Nephron (organoid): ENCODE measurements around the gene FAM50A.
A peak's percentile ranks its signal among the peaks of the same experiment; 100 is the strongest.

Experiments used
- H3K27ac Mint-ChIP-seq, 3 experiments: 2 replicates each; pipeline ENCODE4 v1.8.0; 2020; ENCODE audit warnings: mixed read lengths in 3 of 3, mild to moderate bottlenecking in 2 of 3, moderate library complexity in 1 of 3
- H3K27me3 Mint-ChIP-seq: 2 replicates; pipeline ENCODE4 v1.8.0; 2021; ENCODE audit warnings: low read depth, mild to moderate bottlenecking, moderate library complexity, mixed read lengths
- H3K36me3 Mint-ChIP-seq: 2 replicates; pipeline ENCODE4 v1.8.0; 2020; ENCODE audit warnings: low read depth, mixed read lengths
- H3K4me1 Mint-ChIP-seq: 2 replicates; pipeline ENCODE4 v1.8.0; 2020; ENCODE audit warnings: mixed read lengths
- H3K4me3 Mint-ChIP-seq, 3 experiments: 2 replicates each; pipeline ENCODE4 v1.8.0; 2020; ENCODE audit warnings: mild to moderate bottlenecking in 3 of 3, mixed read lengths in 3 of 3, moderate library complexity in 2 of 3
- H3K9me3 Mint-ChIP-seq: 2 replicates; pipeline ENCODE4 v1.8.0; 2020; ENCODE audit warnings: mixed read lengths
- TF ChIP-seq, protein P1 (sequence below), 3 experiments: fragments of 200-600 bp; sonication (generic); IDR thresholded peaks; one replicate each; pipeline ENCODE4 v1.5.0; 2021; ENCODE audit warnings: antibody characterized with exemption in 3 of 3; ENCODE audit not compliant: unreplicated experiment in 3 of 3

Gene FAM50A

DNA sequence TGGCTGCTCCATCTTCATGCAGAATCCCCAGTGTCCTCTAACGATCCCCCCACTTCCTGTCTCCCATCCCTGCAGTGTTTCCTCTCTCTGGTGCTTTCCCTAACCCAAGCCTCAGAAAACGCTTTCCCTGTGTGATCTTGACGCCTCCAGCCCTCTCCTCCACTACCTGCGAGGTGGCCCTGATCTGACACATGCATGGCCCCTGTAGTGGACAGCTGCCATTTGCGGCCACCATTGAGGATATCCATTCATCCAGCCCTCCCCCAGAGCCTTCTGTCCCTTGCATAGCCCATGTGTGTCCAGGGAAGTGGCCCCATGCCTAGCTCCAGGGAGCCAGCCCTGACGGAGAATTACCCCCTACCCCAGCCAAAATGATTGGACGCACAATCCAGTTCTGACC lies 39.4 kb downstream of the FAM50A start:
- H3K27me3 Mint-ChIP-seq, result peaks cover 3% of the 10 kb centered on the region
- peaks cover 5% of the 10 kb centered on the region for H3K4me1 Mint-ChIP-seq
- peaks cover 15% of the 10 kb centered on the region for H3K9me3 Mint-ChIP-seq
- H3K36me3 Mint-ChIP-seq, result peaks cover 21% of the 10 kb centered on the region
- H3K4me3 Mint-ChIP-seq, result peak overlapping the region; percentile 9 to 14 (median 9)
- H3K27ac Mint-ChIP-seq, result peak overlapping the region in 1 of 3 experiments; percentile 35
- TF ChIP-seq, protein P1, sequence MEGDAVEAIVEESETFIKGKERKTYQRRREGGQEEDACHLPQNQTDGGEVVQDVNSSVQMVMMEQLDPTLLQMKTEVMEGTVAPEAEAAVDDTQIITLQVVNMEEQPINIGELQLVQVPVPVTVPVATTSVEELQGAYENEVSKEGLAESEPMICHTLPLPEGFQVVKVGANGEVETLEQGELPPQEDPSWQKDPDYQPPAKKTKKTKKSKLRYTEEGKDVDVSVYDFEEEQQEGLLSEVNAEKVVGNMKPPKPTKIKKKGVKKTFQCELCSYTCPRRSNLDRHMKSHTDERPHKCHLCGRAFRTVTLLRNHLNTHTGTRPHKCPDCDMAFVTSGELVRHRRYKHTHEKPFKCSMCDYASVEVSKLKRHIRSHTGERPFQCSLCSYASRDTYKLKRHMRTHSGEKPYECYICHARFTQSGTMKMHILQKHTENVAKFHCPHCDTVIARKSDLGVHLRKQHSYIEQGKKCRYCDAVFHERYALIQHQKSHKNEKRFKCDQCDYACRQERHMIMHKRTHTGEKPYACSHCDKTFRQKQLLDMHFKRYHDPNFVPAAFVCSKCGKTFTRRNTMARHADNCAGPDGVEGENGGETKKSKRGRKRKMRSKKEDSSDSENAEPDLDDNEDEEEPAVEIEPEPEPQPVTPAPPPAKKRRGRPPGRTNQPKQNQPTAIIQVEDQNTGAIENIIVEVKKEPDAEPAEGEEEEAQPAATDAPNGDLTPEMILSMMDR (IDR thresholded peaks at IDR 0.05; ENCODE audit: unreplicated experiment in 3 of 3), result no peak

DNA sequence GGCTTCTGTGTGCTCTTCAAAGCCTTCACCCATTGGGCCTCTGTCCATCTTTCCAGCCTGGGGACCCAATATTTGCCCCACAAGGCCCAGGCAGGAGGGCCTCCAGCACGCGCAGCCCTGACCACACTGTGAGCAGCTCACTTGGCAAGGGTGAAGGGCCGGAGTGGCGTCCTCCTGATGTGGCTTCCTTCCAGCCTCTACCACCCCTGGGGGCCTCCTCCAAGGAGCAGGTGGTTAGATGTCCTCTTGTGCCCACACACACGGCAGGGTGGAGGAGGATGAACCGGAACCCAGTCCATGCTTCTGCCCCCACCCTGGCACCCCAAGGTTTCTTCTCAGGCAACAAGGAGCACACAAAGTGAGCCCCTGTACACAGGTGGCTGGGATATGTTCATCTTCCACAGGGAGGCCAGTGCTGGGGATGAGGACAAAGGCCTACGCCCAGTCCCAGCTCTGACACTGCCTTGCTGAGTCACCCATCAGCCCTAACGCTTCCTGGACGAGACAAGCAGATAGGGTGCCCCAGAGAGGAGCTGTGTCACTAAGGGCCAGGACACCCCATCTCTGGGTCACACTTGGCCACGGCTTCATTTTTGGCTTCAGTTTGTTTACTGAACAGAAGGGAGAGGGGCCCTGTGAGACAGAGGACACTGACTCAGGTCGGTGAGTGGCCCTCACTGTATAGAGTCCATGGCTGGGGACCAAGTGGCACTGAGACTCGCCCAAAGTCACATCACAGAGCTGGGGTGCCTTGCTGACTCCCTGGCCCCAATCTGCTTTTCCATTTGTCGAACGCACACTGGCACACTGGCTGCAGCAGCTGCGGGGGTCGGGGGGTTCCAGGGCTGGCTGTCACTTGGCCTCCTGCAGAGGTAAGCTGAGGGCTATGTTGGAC lies 40.6 kb downstream of the FAM50A start:
- Mint-ChIP-seq H3K36me3 (peaks cover 21% of the 10 kb centered on the region), H3K4me3 (peak overlapping the region; percentile 17 to 35 (median 28)), H3K4me1 (peaks cover 7% of the 10 kb centered on the region), H3K9me3 (peaks cover 17% of the 10 kb centered on the region), H3K27me3 (peaks cover 3% of the 10 kb centered on the region), H3K27ac (no peak overlapping the region)
- TF ChIP-seq, protein P1 (IDR thresholded peaks at IDR 0.05; ENCODE audit: unreplicated experiment in 3 of 3), result no peak

DNA sequence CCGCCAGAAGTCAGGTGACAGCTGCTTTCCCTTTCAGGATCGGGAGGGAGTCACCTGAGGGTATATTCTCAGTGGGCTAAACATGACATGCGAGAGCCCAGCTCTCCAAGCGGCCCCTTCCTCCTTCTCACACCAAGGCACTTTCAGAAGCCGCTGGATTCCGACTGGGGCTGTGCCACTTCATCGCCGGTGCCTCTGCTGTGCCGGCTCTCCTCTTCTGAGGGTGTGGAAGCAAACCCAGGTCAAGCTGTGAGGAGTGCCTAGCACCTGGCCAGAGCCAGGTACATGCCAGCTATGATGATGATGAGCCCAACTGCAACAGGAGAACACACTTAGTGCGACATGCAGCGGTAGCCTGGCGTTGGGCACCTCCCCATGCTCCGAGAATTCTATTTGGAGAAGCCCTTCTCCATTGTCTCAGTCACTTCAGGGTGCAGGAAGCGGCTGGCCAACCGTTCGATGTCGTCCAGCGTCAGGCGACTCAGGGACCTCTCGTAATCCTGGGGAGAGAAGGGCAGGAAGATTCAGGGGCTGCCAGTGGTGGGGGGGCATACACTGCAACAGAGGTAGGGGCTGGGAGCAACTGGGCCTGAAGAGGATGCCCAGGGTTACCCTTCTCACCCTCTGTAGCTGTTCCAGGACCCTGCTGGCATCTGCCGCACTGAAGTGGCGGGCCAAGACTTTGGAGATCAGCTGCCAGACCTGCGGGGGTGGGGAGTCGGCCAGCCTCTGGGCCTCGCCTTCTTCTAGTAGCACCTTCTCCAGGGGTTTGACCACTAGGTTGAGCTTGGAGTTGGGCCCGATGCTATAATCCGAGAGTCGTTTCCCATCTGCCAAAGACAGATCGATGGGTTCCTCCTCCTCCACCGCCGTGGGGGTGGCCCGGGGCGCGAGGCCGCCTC lies 41.5 kb downstream of the FAM50A start:
- no peak overlapping the region for H3K27ac Mint-ChIP-seq
- H3K9me3 Mint-ChIP-seq, result peaks cover 18% of the 10 kb centered on the region
- H3K27me3 Mint-ChIP-seq, result peaks cover 3% of the 10 kb centered on the region
- TF ChIP-seq, protein P1 (IDR thresholded peaks at IDR 0.05; ENCODE audit: unreplicated experiment in 3 of 3), result no peak
- peak overlapping the region; percentile 69 to 78 (median 74) for H3K4me3 Mint-ChIP-seq
- H3K36me3 Mint-ChIP-seq, result peaks cover 21% of the 10 kb centered on the region
- H3K4me1 Mint-ChIP-seq, result peaks cover 11% of the 10 kb centered on the region

DNA sequence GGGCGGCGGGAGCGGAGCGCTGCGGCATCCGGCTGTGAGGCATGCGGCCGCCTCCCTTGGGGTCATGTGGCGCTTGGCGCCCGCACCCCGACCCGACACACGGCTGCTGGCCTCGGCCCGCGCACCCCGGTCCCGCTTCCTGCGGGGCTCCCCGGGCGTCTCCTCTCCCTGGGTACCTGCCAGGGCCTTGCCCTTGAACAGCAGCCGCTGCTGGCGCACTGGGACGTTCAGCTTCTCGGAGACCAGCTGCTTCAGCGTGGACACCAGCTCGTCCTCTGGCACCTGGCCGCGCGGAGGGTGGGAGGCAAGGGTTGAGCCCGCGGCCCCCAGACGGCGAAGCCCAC lies 42.1 kb downstream of the FAM50A start:
- H3K4me3 Mint-ChIP-seq, result peak overlapping the region in 1 of 3 experiments; percentile 34
- peaks cover 11% of the 10 kb centered on the region for H3K4me1 Mint-ChIP-seq
- no peak overlapping the region for H3K27ac Mint-ChIP-seq
- peaks cover 21% of the 10 kb centered on the region for H3K36me3 Mint-ChIP-seq
- H3K27me3 Mint-ChIP-seq, result peaks cover 3% of the 10 kb centered on the region
- TF ChIP-seq, protein P1 (IDR thresholded peaks at IDR 0.05; ENCODE audit: unreplicated experiment in 3 of 3), result no peak
- H3K9me3 Mint-ChIP-seq, result peaks cover 15% of the 10 kb centered on the region

DNA sequence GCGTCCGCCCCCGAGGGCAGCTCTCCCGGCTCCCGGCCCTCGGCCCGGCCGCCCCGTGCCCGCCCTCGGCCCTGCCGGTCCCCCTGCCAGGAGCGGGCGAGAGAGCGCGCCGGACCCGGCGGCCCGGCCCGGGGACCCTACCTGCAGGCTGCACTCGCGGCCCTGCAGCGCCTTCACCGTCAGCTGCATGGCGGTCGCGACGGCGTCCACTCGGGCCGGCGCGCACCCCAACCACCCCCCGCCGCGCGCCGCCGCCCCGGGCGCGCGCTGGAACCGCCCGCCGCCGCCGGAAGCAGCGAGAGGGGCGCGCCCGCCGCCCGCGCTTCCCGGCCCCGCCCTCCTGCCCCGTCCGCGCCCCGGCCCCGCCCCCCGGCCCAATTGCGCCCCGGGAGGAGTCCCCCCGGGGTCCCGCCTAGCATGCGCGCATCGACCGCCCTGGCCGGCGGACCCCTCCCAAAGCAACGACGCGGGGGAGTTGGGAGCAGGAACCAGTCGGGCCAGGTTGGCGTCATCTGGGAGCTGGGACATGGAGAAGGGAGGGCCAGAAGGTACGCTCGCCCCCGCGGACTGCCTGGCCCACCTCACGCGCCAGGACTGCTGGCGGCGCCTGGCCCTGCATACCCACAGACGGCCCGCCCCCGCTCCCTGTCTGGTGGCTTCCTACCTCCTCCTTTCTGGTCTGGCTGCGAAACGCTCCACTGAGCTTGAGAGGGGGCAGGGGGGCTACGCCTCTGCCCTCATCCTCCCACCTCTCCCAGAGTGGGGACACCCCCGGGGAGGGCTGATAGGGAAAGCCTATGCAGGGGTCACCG lies 42.7 kb downstream of the FAM50A start, which contains the start of gene UBL4A:
Gene UBL4A (minus strand): TSS at position 220 of the 812 bp plus-strand sequence. CDS start 31 bp downstream, at position 189.
- Mint-ChIP-seq H3K36me3 (peaks cover 21% of the 10 kb centered on the region), H3K4me3 (peak within 1 kb of the TSS; percentile 78 to 84 (median 83)), H3K4me1 (peaks cover 11% of the 10 kb centered on the region), H3K27ac (peak within 1 kb of the TSS; percentile 56 to 78 (median 69)), H3K27me3 (peaks cover 3% of the 10 kb centered on the region), H3K9me3 (peaks cover 16% of the 10 kb centered on the region)
- TF ChIP-seq, protein P1 (IDR thresholded peaks at IDR 0.05; ENCODE audit: unreplicated experiment in 3 of 3), result no peak
